H9 (cell line): ENCODE results near the gene MPG. TPM values are rescaled to one million over a fixed set of nuclear protein-coding genes. Genes with fewer than 3 reads are reported as not detected.

Experiments used
- DNase-seq: peaks from one replicate; pipeline ENCODE4 v3.0.0-alpha.2; 2017
- H2AFZ ChIP-seq: one replicate; pipeline ENCODE4 v1.6.1; 2013; ENCODE audit warnings: mild to moderate bottlenecking, low read length, control low read depth, moderate library complexity
- H2AK5ac ChIP-seq: 2 replicates; pipeline ENCODE4 v1.6.1; 2013; ENCODE audit warnings: low read length, control low read depth, mixed read lengths; ENCODE audit not compliant: insufficient read length
- H2BK120ac ChIP-seq: one replicate; pipeline ENCODE4 v1.6.1; 2013; ENCODE audit warnings: low read depth, mild to moderate bottlenecking, low read length, control low read depth, inconsistent platforms; ENCODE audit not compliant: poor library complexity, severe bottlenecking
- H2BK12ac ChIP-seq: 2 replicates; pipeline ENCODE4 v1.6.1; 2013; ENCODE audit warnings: low read length, control low read depth, mixed read lengths, low read depth; ENCODE audit not compliant: insufficient read length
- H2BK15ac ChIP-seq: 2 replicates; pipeline ENCODE4 v1.6.1; 2013; ENCODE audit warnings: low read depth, low read length, control low read depth
- H2BK20ac ChIP-seq: one replicate; pipeline ENCODE4 v1.6.1; 2013; ENCODE audit warnings: low read depth, mild to moderate bottlenecking, low read length, control low read depth, inconsistent platforms; ENCODE audit not compliant: poor library complexity, severe bottlenecking
- H2BK5ac ChIP-seq: 2 replicates; pipeline ENCODE4 v1.6.1; 2013; ENCODE audit warnings: low read length, control low read depth, mixed read lengths; ENCODE audit not compliant: insufficient read length
- H3K14ac ChIP-seq: 2 replicates; pipeline ENCODE4 v1.6.1; 2013; ENCODE audit warnings: low read length, control low read depth; ENCODE audit not compliant: insufficient read depth
- H3K18ac ChIP-seq: 2 replicates; pipeline ENCODE4 v1.6.1; 2013; ENCODE audit warnings: low read depth, mild to moderate bottlenecking, mixed read lengths, low read length, control low read depth; ENCODE audit not compliant: insufficient read length
- H3K23ac ChIP-seq: 2 replicates; pipeline ENCODE4 v1.6.1; 2013; ENCODE audit warnings: low read length, control low read depth, mixed read lengths, low read depth; ENCODE audit not compliant: insufficient read length
- H3K23me2 ChIP-seq: 2 replicates; pipeline ENCODE4 v1.6.1; 2013; ENCODE audit warnings: low read depth, mild to moderate bottlenecking, mixed read lengths, low read length, control low read depth; ENCODE audit not compliant: insufficient read length, poor library complexity, severe bottlenecking
- H3K27ac ChIP-seq: 2 replicates; pipeline ENCODE4 v1.5.1; 2013; ENCODE audit warnings: low read length, control low read depth, mixed read lengths, low read depth; ENCODE audit not compliant: insufficient read length
- H3K27me3 ChIP-seq: 2 replicates; pipeline ENCODE4 v1.6.1; 2013; ENCODE audit warnings: low read length, control low read depth, inconsistent platforms; ENCODE audit not compliant: insufficient read depth
- H3K4ac ChIP-seq: 2 replicates; pipeline ENCODE4 v1.6.1; 2013; ENCODE audit warnings: low read depth, mild to moderate bottlenecking, control low read depth, inconsistent platforms, low read length, moderate library complexity
- H3K4me1 ChIP-seq: 2 replicates; pipeline ENCODE4 v1.6.1; 2013; ENCODE audit warnings: low read length, control low read depth, inconsistent platforms; ENCODE audit not compliant: insufficient read depth
- H3K4me2 ChIP-seq: 2 replicates; pipeline ENCODE4 v1.6.1; 2013; ENCODE audit warnings: low read length, control low read depth, mixed read lengths; ENCODE audit not compliant: insufficient read length, insufficient read depth
- H3K56ac ChIP-seq: 2 replicates; pipeline ENCODE4 v1.6.1; 2013; ENCODE audit warnings: low read depth, mild to moderate bottlenecking, mixed read lengths, low read length, control low read depth; ENCODE audit not compliant: insufficient read length
- H3K79me1 ChIP-seq: 2 replicates; pipeline ENCODE4 v1.6.1; 2013; ENCODE audit warnings: low read depth, mild to moderate bottlenecking, moderate library complexity, low read length, control low read depth, inconsistent platforms; ENCODE audit not compliant: insufficient read depth, poor library complexity, severe bottlenecking
- H3K79me2 ChIP-seq: 2 replicates; pipeline ENCODE4 v1.6.1; 2013; ENCODE audit warnings: low read length, control low read depth, inconsistent platforms; ENCODE audit not compliant: insufficient read depth
- H3K9ac ChIP-seq: 2 replicates; pipeline ENCODE4 v1.6.1; 2013; ENCODE audit warnings: low read length, control low read depth, mixed read lengths; ENCODE audit not compliant: insufficient read length; ENCODE audit errors: extremely low read depth
- H3K9me3 ChIP-seq: one replicate; pipeline ENCODE4 v1.6.1; 2013; ENCODE audit warnings: low read depth, low read length, inconsistent platforms; ENCODE audit not compliant: control insufficient read depth
- H3T11ph ChIP-seq: one replicate; pipeline ENCODE4 v1.6.1; 2013; ENCODE audit warnings: mild to moderate bottlenecking, low read length, control low read depth, inconsistent platforms
- H4K20me1 ChIP-seq: one replicate; pipeline ENCODE4 v1.6.1; 2013; ENCODE audit not compliant: control insufficient read depth, insufficient read length, insufficient read depth
- H4K5ac ChIP-seq: 2 replicates; pipeline ENCODE4 v1.6.1; 2013; ENCODE audit warnings: low read depth, mild to moderate bottlenecking, mixed read lengths, low read length, control low read depth; ENCODE audit not compliant: insufficient read length
- H4K8ac ChIP-seq: replicated peaks from 2 replicates; pipeline ENCODE4 v1.6.1; 2013; ENCODE audit warnings: low read length, control low read depth, mixed read lengths, low read depth; ENCODE audit not compliant: insufficient read length
- H4K91ac ChIP-seq: 2 replicates; pipeline ENCODE4 v1.6.1; 2013; ENCODE audit warnings: low read depth, mild to moderate bottlenecking, moderate library complexity, mixed read lengths, low read length, control low read depth; ENCODE audit not compliant: insufficient read length
- H3K27ac Mint-ChIP-seq, 3 experiments: 2 replicates in 2 of 3; 3 replicates in 1 of 3; pipeline ENCODE4 v1.8.0; 2020 to 2021; ENCODE audit warnings: mixed read lengths in 3 of 3, mild to moderate bottlenecking in 1 of 3, moderate library complexity in 1 of 3
- H3K27me3 Mint-ChIP-seq: 2 replicates; pipeline ENCODE4 v1.8.0; 2021; ENCODE audit warnings: low read depth, mild to moderate bottlenecking, moderate library complexity, mixed read lengths
- H3K36me3 Mint-ChIP-seq, 3 experiments: 2 replicates in 2 of 3; 3 replicates in 1 of 3; pipeline ENCODE4 v1.8.0; 2020 to 2021; ENCODE audit warnings: low read depth in 3 of 3, mixed read lengths in 3 of 3; ENCODE audit not compliant: insufficient read depth in 1 of 3
- H3K4me1 Mint-ChIP-seq, 2 experiments: 2 replicates each; pipeline ENCODE4 v1.8.0; 2020; ENCODE audit warnings: mixed read lengths in 2 of 2
- H3K4me3 Mint-ChIP-seq, 2 experiments: 2 replicates in 1 of 2; 3 replicates in 1 of 2; pipeline ENCODE4 v1.8.0; 2020 to 2021; ENCODE audit warnings: mild to moderate bottlenecking in 2 of 2, mixed read lengths in 2 of 2, moderate library complexity in 1 of 2
- H3K9me3 Mint-ChIP-seq, 2 experiments: 2 replicates in 1 of 2; 3 replicates in 1 of 2; pipeline ENCODE4 v1.8.0; 2020; ENCODE audit warnings: mild to moderate bottlenecking in 2 of 2, mixed read lengths in 2 of 2, moderate library complexity in 1 of 2
- WGBS: extraction: QIAGEN DNeasy Blood & Tissue Kit; methylation state at CpG from one replicate; pipeline ENCODE4 v1.1.7; 2013; ENCODE audit warnings: missing lambda C conversion rate, low lambda C conversion rate, mixed read lengths; ENCODE audit not compliant: insufficient read length; ENCODE audit errors: extremely low coverage; 5-methylcytosine and 5-hydroxymethylcytosine counted together
- total RNA-seq: library from RNA; stranded (reverse); gene quantifications from 2 replicates; pipeline ENCODE4 v1.2.1, GENCODE V29; 2021
- TF ChIP-seq, protein P1 (sequence below): fragments of 200-600 bp; sonication (generic); conservative IDR thresholded peaks from 3 replicates; pipeline ENCODE4 v1.8.0; 2021; ENCODE audit warnings: antibody characterized with exemption, mild to moderate bottlenecking

Gene MPG
- total RNA-seq, 1 experiment from 2014 or later = 39.1 TPM

DNA sequence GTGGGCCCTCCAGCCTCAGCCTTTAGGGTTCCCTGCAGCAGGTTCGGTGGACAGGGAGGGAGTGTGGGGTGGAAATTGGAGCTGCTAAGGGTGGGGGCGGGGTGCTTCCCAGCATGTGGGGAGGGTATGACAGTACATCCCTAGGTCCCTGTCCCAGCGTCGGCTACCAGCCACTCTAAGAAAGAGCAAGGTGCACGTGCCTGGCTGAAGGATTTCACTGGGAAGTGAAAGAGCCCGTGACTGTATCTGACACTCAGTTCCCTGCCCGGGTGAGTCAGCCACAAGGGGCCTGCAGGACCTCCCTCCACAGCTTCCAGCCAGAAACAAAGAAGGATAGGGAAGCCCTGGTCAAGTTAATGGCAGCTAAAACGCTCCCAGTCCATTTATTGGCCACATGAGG lies 20.3 kb upstream of the MPG start:
- Mint-ChIP-seq H3K9me3 (peaks cover 2 to 5% of the 10 kb centered on the region in 2 experiments; a peak in 3 of 5 replicates), H3K27ac (peak overlapping the region in 1 of 3 experiments; percentile 1; a peak in 1 of 7 replicates), H3K4me1 (peaks cover 3 to 8% of the 10 kb centered on the region in 2 experiments), H3K36me3 (peaks cover 27 to 74% (median 64%) of the 10 kb centered on the region in 3 experiments), H3K4me3 (no peak overlapping the region), H3K27me3 (peaks cover 1% of the 10 kb centered on the region; the same call in 1 of the 2 replicates)
- Histone ChIP-seq H3T11ph (no peak overlapping the region), H3K4ac (no peak overlapping the region), H2BK20ac (no peak overlapping the region), H3K79me2 (no peaks in the 10 kb centered on the region; the same call in 1 of the 2 replicates), H3K27ac (no peak overlapping the region), H3K56ac (no peak overlapping the region), H3K18ac (no peak overlapping the region), H3K4me2 (no peak overlapping the region), H2BK12ac (no peak overlapping the region), H3K14ac (no peak overlapping the region), H3K9ac (no peak overlapping the region), H3K23ac (no peak overlapping the region), H4K20me1 (no peaks in the 10 kb centered on the region), H3K4me1 (no peaks in the 10 kb centered on the region), H2AFZ (no peak overlapping the region), H4K8ac (no peak overlapping the region), H2BK120ac (no peak overlapping the region), H3K9me3 (no peaks in the 10 kb centered on the region), H3K23me2 (no peaks in the 10 kb centered on the region), H4K5ac (no peak overlapping the region), H3K79me1 (no peaks in the 10 kb centered on the region), H2BK15ac (no peak overlapping the region), H2AK5ac (no peak overlapping the region), H2BK5ac (no peak overlapping the region), H4K91ac (no peak overlapping the region), H3K27me3 (no peaks in the 10 kb centered on the region)
- WGBS = no CpG with 5 or more reads among the region's 8 CpGs
- no peak for DNase-seq
- TF ChIP-seq, protein P1, sequence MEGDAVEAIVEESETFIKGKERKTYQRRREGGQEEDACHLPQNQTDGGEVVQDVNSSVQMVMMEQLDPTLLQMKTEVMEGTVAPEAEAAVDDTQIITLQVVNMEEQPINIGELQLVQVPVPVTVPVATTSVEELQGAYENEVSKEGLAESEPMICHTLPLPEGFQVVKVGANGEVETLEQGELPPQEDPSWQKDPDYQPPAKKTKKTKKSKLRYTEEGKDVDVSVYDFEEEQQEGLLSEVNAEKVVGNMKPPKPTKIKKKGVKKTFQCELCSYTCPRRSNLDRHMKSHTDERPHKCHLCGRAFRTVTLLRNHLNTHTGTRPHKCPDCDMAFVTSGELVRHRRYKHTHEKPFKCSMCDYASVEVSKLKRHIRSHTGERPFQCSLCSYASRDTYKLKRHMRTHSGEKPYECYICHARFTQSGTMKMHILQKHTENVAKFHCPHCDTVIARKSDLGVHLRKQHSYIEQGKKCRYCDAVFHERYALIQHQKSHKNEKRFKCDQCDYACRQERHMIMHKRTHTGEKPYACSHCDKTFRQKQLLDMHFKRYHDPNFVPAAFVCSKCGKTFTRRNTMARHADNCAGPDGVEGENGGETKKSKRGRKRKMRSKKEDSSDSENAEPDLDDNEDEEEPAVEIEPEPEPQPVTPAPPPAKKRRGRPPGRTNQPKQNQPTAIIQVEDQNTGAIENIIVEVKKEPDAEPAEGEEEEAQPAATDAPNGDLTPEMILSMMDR = no peak
